Subcutaneous adipose tissue (tissue), 4 donors: Measurements from ENCODE around the gene SHISA2. TPM values are rescaled to one million over a fixed set of nuclear protein-coding genes. Genes with fewer than 3 reads are reported as not detected.

Experiments
- CTCF ChIP-seq: fragments of 450-650 bp; IDR thresholded peaks from one replicate; pipeline ENCODE4 v1.5.1; 2016; ENCODE audit warnings: low read depth, mild to moderate bottlenecking, control low read depth, antibody characterized with exemption, moderate library complexity
- total RNA-seq, 4 donors: library from RNA; depleted of rRNA; stranded (reverse); fragments of >200 nt; gene quantifications; one replicate each; pipeline ENCODE4 v1.1.0, GENCODE V29; 2016

SHISA2 gene
- total RNA-seq, 4 donors from 2014 or later = 0.44 to 0.82 (median 0.54) TPM

GRCh38 chr13:26062853-26063444 is 11.1 kb upstream of the SHISA2 start:
- TF ChIP-seq CTCF = no peak

- no peak for TF ChIP-seq CTCF
Observed at GRCh38 chr13:26061947-26062346, 10.1 kb upstream of the SHISA2 start.

GRCh38 chr13:26061256-26061655 is 9.4 kb upstream of the SHISA2 start:
- no peak for TF ChIP-seq CTCF

GRCh38 chr13:26060357-26060756 is 8.5 kb upstream of the SHISA2 start:
- no peak for TF ChIP-seq CTCF

DNA sequence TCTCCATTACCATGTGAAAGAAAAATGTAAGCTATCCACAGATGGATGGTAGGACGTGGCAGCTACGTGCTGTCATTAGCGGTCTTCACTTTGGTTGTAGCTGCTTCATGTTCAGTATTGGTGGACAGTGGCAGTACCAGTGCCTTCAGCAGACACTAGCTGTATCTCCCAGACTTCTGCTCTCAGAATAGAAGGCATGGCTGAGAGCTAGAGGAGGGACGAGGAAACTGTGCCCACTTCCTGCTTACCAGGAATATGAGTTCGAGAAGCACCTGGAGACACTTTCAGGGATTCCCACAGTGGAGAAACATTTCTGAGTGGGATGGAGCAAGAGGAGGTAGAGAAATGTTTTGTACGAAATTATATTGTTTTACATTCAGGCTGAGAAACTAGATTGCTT is 6.9 kb upstream of the SHISA2 start:
- TF ChIP-seq CTCF = no peak

DNA sequence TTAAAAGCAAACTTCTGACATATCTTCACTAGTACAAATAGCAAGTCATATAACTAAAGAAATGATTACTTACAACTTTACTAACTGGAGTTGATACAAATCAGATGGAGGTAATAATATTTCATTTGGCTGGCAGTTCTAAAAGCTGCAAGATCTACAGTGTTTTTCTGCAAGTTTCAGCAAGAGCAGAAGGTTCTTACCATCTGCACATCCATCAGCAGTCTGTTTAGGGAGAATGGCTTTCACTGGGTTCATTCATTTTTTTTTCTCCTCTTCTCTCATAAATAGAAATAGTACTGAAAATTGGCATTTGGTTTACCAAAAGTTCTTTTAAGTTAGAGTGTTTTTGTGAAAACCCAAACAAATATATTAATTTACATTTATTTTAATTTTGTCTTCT is 3.1 kb upstream of the SHISA2 start:
- TF ChIP-seq CTCF = no peak

GRCh38 chr13:26053418-26053980 is 1.7 kb upstream of the SHISA2 start:
- no peak for TF ChIP-seq CTCF
